Astrocyte of the hippocampus (primary cell): ENCODE data around the gene NTM.

Experiments
- DNase-seq: peaks from one replicate; pipeline ENCODE4 v3.0.0; 2011; ENCODE audit warnings: low read depth, low spot score

The NTM gene

GRCh38 chr11:132106096-132106982 is 735.9 kb downstream of the NTM start:
- peak; percentile 73 for DNase-seq

- no peak for DNase-seq
Observed at GRCh38 chr11:132111316-132111715, 740.9 kb downstream of the NTM start.

- DNase-seq: peak; percentile 87
Observed at GRCh38 chr11:132111838-132112237, 741.4 kb downstream of the NTM start.

GRCh38 chr11:132112846-132113245 is 742.4 kb downstream of the NTM start:
- DNase-seq: no peak

GRCh38 chr11:132114185-132114584 is 743.8 kb downstream of the NTM start:
- DNase-seq: peak; percentile 41

GRCh38 chr11:132114743-132115142 is 744.3 kb downstream of the NTM start:
- no peak for DNase-seq

- DNase-seq: peak; percentile 46
Observed at GRCh38 chr11:132115454-132115853, 745.0 kb downstream of the NTM start.

GRCh38 chr11:132116516-132116915 is 746.1 kb downstream of the NTM start:
- DNase-seq: no peak

GRCh38 chr11:132118661-132119060 is 748.2 kb downstream of the NTM start:
- DNase-seq: no peak

GRCh38 chr11:132119573-132119972 is 749.2 kb downstream of the NTM start:
- DNase-seq: no peak

GRCh38 chr11:132122735-132123134 is 752.3 kb downstream of the NTM start:
- no peak for DNase-seq

GRCh38 chr11:132123449-132123848 is 753.0 kb downstream of the NTM start:
- no peak for DNase-seq

GRCh38 chr11:132123854-132124835 is 753.7 kb downstream of the NTM start:
- no peak for DNase-seq

GRCh38 chr11:132125988-132126871 is 755.8 kb downstream of the NTM start:
- DNase-seq: peak; percentile 54

GRCh38 chr11:132126973-132127899 is 756.8 kb downstream of the NTM start:
- DNase-seq: peak; percentile 94

GRCh38 chr11:132127900-132128288 is 757.5 kb downstream of the NTM start:
- no peak for DNase-seq

- DNase-seq: no peak
Observed at GRCh38 chr11:132131047-132131446, 760.6 kb downstream of the NTM start.

GRCh38 chr11:132131961-132132360 is 761.5 kb downstream of the NTM start:
- DNase-seq: no peak

GRCh38 chr11:132134322-132134721 is 763.9 kb downstream of the NTM start:
- no peak for DNase-seq

GRCh38 chr11:132137289-132137980 is 767.0 kb downstream of the NTM start:
- no peak for DNase-seq
